GM21717 (cell line): ENCODE results near the gene FAT1.

Experiments used
- ATAC-seq: cut with Tn5 transposase; IDR thresholded peaks from one replicate; pipeline ENCODE4 v1.9.1; 2021; ENCODE audit warnings: mild to moderate bottlenecking, moderate library complexity; ENCODE audit not compliant: unreplicated experiment

FAT1 gene

DNA sequence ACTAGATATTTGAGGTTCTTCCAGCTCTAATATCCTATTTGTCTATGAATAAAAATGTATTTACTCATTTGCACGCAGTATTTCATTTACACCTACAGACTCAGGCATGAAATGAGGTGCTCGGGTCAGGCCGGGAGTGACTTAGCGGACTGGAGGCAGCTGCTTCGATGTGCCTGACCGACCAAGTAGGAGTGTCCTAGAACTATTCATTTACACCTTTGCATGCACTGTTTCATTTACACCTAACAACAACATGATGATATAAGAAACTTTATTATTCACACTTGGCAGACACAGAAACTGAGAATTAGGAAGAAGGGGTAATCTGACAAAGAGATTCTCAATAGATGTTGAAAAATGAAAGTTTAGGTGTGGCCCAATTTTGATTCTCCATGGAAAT is 28.7 kb upstream of the FAT1 start:
- ATAC-seq: no peak

DNA sequence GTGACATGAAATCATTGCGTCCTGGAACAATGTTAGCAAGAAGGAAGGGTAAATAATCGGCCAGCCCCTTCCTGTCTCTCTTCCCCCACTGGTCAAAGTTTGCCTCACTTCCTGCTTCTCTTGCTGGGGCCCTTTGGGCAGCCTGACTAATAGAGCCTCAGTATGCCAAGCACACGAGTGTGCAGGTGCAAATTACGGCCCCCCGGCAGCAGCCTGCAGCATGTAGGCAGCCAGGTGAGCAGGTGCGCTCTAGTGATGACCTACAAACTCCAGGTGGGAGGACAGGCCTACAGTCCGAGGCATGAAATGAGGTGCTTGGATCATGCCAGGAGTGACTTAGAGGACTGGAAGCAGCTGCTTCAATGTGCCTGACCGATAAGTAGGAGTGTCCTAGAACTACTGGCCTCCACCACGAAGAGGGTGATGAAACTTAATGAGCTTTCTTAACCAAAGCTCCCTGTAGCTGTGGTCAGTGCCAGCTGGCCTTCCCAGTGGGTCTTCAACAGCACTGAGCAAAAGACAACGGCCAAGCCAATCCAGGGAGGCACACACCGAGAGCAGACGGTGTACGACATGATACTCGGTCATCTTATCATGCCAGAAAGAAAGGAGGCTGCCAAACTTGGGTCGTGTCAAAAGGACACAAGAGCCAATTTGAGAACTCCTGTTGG is 26.1 kb upstream of the FAT1 start:
- ATAC-seq: no peak

DNA sequence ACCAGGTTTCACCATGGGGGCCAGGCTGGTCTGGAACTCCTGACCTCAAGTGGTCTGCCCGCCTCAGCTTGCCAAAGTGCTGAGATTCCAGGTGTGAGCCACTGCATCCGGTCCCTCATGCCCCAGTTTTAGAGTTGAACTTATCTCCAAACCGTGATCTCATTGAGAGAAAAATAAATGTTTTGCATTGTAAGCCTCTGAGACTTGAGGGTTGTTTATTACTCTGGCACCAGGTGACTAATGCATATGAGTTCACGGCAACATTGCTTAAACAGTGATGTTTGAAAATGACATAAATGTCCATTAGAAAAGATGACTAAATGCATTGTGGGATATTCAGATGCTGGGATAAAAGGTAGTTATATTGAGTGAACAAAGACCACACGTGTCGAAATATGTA is 22.9 kb upstream of the FAT1 start:
- ATAC-seq: no peak

DNA sequence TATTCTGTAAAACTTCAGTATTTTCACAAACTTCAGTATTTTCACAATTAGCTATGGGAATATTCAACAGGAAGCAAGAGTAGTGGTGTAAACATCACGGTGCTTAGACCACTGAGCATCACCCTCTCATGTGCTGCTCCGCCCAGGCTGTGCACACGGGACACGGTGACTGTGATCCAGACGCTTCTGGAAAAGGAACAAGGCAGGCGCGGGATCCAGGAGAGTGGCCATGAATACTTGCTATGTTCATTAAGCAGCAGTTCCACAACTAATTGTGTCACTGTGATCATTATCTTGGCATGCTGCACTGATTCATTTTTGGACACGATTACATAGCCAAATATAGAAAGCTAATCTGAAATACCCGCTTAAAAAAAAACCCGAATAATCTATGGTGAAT is 19.6 kb upstream of the FAT1 start:
- no peak for ATAC-seq

DNA sequence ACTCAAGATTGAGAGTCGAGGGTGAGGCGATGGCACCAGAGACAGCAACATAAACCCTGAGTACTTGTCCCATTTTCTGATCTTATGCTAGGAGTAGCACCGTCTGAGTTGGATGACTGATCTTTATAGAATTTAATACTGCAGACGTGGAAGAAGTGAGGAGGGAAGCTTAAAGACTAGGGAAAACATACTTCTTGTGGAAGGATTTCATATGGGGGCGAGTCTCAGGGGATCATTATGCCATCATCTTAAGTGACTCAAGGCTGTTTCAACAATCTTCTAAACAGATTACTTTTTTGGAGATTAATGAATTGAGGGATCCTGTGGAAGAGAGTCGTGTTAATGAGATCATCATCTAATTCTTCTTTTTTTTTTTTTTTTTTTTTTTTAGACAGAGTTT is 17.2 kb upstream of the FAT1 start:
- no peak for ATAC-seq

DNA sequence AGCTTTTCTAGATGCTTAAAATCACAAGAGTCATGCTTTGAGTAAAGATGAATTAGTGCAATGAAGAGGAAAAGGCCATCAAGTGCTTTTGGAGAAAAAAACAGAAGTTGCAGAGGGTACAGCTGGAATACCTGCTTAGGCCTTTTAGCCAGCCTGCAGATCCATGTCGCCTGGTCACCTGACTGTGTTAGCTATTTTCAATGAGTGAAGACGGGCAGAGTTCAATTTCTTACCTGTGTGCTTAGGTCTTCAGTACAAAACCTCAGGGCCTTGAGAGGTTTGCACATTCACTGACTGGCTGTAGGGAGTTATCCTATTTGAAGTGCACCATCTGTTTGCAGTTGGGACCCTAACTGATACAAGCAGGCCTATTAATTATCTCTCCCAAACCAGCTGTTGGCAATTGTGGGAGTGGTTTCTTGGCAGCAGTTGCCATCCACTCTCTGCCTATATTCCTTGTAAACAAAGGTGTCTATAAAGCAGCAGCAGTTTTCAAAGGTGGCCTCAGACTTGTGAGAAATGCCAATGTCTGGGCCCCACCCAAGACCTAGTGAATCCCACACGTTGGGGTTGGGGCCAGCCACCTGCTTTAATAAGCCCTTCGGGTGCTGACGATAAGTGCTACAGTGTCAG is 16.3 kb upstream of the FAT1 start:
- ATAC-seq: no peak

DNA sequence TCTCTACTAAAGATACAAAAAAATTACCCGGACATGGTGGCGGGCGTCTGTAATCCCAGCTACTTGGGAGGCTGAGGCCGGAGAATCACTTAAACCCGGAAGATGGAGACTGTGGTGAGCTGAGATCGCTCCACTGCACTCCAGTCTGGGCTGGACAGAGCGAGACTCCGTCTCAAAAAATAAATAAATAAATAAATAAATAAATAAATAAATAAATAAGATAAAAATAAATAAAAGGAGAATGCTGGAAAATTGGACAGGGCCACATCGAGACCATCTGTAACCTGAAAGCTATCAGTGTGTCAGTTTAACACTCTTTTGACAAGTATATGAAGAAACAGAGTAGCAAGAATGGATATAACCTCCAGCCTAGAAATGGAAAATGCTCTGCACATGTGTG is 15.7 kb upstream of the FAT1 start:
- no peak for ATAC-seq

DNA sequence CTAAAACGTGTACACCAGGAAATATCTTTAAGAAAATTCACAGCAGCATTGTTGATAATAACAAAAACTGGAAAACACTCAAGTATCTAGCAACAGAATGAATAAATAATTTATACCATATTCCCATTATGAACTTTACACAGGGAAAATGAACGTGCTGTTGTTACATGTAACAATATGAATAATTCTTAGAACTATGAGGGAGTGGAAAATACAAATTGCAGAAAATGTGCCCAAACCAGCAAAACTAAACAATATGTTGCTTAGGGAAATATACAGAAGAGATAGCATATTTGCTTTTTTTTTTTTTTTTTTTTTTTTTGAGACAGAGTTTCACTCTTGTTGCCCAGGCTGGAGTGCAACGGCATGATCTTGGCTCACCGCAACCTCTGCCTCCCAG is 14.8 kb upstream of the FAT1 start:
- ATAC-seq: no peak

DNA sequence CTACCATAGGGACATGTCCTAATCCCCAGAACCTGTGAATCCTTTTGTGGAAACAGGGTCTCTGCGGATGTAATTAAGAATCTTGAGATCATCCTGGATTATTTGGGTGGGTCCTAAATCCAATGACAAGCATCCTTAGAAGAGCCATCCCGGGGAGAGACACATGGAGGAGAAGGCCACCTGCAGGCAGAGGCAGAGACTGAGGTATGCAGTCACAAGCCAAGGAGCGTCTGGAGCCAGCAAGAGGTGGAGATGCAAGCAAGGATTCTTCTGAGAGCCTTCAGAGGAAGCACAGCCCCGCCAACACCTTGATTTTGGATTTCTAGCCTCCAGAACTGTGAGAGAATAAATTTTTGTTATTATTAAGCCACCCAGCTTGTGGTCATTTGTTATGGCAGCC is 13.8 kb upstream of the FAT1 start:
- no peak for ATAC-seq

DNA sequence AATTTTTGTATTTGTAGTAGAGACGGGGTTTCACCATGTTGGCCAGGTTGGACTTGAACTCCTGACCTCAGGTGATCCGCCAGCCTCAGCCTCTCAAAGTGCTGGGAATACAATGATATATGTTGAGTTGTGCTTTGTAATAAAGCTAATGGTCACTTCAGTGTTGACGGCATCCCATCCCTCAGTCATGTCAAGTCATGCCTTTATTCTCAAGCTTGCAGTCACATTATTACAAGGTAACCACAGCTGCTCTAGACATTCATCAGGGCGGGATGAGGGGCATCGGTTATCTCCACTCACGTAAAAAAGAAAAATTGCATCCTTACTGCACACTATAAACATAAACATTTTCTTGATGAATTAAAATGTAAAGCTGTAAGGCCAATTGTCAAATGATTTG is 12.8 kb upstream of the FAT1 start:
- ATAC-seq: no peak

DNA sequence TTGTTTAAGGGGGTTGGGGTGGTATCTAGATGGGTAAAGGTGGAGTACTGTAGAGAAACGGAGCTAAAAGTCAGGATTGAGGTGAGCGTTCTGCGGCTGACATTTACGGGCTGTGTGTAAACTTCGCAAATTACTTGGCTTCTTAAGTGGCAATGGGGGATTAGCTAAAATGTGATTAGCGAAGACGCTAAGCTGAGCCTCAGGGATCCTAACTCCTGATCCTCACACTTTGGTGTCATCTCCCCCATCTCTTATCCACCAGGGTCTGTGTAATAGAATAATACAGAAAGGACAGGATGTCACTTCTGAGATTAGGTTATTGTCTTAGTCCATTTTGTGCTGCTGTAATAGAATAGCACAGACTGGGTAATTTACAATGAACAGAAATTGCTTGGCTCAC is 10.6 kb upstream of the FAT1 start:
- ATAC-seq: no peak

DNA sequence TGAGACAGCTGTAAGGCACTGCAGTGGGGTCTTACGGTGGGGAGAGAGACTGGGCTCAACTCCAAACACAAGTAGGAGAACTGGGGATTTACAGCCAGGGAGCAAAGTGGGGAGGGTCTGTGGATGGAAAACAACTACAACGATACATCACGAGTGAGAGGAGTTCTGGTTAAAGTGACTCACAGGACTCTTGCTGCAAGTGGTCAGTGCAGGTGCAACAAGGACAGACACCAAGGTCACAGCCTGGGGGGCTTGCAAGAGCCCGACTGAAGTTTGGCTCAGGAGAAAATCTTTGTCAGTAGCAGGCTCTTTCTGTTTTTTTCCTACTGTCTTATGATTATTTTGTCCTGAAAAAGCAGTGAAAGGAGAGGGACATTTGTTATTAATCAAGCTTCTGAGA is 10.1 kb upstream of the FAT1 start:
- no peak for ATAC-seq

DNA sequence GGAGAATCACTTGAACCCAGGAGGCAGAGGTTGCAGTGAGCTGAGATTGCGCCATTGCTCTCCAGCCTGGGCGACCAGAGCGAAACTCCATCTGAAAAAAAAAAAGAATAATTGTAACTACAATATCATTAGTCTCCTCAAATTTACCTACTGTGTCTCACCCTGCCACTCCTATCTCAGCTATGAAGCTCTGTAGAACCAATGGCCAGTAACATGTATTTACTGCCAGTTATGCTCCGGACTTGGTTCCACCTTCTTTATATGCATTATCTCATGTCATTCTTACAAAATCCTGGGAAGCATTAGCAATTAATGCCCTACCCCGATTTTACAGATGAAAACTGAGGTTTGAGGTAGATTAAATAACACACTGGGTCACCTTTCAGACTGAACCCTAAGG is 7.0 kb upstream of the FAT1 start:
- ATAC-seq: no peak

DNA sequence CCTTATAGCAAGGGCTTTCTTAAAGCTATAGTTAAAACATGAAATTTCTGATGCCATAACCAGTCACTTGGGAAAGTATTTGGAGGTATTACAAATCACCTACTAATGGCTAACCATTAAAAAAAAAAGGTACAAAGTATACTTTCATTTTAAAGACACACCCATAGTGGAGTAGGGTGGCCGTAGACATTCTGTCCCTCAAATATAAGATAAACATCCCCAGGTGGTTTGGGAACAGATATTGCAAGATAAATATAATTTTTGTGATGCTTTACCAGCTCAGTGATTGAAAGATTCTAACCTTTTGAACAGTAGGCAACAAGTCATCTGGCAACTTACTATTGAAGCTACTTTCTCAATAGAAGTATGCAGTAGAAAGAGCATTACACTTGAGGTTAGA is 6.2 kb upstream of the FAT1 start:
- no peak for ATAC-seq

DNA sequence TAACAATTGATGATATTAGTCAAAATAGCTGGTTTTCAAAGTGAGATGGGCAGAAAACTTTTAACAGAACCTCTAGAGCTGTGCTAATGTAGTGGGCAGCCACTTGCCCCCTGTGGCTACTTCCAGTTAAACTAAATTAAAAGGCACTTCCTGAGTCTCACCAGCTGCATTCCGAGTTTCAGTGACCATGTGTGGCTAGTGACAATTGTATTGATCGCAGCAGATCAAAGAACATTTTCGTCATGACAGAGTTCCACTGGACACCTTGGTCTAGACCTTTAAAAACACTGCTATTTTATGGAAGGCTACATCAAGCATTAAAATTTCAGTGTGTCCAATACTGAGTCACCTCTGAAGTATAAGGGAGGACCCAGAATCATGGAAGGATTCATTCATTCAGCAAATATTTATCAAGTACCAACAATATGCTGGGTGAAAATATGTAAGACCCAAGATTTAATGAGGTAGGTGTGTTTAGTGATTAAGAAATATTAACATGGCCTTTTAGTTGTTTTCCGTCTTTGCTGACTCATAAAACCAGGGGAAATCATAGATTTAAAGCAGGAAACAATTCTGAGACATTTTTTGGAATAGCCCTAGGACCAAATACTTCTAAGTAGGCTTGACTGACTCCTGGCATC is 5.1 kb upstream of the FAT1 start:
- ATAC-seq: no peak

DNA sequence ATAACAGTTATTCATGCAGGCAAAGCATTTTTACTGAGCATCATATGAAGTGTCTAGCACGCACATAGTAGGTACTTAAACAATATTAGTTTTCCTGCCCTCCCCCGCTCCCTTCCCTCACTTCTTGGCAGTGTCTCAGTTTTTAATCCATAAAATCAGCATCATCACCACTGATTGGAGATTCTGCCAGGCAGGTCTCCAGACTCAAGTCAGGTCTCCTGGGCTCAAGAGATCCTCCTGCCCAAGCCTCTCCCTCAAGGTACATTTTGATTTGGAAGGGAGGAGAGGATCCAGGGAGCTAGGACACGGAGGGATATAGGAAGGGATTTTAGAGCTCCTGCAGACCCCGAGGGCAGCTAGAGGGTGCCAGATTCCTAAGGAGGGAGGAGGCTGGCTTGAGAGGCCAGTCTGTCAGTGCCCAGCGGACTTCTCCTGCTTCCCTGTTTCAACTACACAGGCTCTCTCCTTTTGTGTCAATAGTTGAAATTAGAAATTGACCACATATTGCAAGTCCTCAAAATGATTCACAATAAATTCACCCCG is 4.4 kb upstream of the FAT1 start:
- ATAC-seq: no peak

DNA sequence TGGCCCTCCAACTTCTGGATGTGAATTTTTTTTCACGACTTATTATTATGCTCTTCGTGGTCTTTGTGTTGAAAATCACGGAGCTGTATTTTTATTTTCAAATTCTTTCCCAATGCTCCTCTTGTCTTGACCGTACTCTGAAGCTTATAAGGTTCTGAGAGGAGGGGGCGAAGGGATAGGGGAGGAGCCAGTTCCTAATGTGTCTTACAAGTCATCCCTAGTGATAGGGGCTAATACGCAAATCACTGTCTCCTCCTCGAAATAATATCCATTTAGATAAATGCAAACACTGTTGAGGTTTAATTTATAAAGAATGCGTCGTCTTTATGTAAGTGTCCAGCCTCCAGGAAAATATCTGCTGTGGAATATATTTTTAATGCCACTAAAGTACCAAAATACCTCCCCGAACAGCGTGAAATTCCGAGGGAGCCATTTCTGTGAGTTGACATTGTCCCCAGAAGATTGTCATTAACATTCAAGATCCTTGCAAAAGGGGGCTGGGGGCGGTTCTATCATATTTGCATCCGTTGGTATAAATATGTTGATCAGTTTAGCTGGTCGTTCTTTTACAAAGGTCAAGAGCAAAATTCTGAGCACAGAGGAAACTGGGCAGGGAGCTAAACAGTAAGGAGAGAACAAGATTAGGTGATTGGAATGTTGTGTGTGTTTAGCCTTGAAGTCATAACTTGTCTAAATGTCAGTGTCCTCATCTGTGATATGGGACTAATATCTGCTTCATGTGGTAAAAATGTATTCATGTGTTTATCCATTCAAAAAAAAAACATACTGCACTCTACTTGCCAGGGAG is 3.7 kb upstream of the FAT1 start:
- no peak for ATAC-seq

DNA sequence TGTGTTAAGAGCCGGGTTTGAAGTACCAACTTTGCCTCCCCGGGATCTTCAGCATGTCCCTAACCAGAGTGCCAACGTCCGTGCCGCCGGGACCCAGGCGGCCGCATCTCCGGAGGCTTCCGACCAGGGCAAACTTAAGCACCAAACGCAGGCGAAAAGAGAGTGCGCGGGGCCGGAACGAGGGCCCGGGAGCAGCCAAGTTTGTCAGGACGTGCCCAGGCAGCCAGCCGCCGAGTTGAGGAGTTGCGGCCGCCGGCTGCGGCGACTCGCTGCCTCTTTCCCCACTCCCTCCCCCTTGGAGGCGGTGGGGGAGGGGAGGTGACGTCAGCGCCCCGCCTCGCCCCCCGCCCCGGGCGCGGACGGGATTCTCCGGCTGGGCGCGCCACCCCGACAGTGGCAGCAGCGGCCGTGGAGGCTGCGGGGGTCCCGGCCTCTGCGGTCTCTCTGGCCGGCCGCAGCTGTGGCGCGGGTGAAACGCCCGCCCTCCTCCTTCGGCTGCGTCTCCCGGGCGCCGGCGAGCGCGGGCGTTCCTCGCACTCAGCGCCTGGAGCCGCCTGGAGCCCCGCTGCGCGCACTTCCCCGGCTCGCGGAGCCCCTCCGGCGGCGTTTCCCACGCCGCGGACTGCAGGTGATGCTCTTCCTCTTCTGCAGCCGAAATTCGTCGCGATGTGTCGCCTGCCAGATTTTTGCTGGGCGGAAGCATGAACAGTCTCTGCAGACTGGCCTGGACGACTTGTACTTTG is 2.9 kb upstream of the FAT1 start:
- no peak for ATAC-seq

DNA sequence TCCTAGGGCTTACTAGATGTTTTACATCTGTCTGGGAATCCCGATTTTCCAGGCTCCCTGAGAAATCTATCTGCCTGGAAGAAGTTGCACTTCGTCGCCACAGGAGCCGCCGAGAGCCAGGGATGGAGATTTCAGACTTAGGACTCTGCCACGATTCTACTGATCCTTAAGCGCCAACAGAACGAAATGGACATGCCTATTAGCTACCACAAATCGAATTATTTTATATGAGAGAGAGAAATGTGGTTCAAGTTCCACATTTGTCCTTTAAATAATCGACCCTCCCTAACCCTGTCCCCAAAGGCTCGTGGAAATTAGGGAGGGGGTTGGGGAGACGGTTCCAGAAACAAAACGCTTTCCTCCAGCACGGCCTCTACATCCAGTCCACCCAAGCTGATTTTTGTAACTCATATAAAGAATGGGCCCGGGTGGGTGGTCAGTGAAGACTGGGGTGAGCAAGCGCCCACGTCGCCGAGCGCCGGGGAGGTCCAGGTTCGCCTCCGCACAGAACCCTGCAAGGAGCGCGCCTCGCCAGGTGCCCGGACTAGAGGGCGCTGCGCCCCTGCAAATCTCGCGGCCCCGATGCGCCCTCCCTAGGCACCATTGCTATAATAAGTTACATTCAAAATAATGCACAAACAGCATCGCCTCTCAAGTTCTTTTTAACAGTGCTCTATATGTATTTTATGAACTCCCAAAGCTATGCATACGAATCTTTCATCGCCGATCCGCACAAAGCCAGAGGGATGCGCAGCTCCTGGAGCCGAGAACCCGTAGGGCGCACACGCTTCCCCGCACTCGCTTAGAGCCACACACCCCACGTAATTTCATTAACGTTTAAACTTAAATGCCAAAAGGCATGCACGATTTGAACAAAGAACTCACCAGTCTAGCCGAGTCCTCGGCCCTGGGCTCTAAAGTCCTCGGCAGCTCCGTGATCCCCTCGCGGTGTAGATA is 2.1 kb upstream of the FAT1 start:
- ATAC-seq: no peak
